GM12892 (cell line): ENCODE data around the gene IL10.

Experiments used
- POLR2A ChIP-seq: IDR thresholded peaks from 2 replicates; pipeline ENCODE4 v1.6.1; 2011; ENCODE audit warnings: low read depth, low read length, control low read depth
- TAF1 ChIP-seq: IDR thresholded peaks from 2 replicates; pipeline ENCODE4 v1.6.1; 2011; ENCODE audit warnings: low read depth, mild to moderate bottlenecking, control low read depth, low read length, borderline replicate concordance

DNA sequence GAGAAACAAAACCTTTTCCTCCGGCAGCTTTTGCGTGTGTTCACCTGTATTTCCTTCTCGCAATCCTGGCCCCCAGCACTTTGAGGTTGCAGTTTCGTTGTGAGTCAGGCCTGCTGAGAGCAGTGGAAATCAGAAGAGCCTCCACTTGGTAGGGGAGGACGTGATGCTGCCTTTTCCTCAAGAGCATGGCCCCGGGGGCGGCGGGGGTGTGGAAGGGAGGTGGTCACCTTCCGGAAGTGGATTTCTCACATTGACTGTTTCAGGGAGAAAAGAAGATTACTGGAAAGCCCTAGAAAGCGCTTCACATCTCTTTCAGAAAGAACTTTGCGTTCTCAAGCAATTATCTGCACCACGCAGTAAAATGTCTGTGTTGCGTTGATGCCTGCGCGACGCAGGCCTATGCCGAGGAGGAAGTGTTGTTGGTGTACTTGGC, 12.2 kb upstream of the IL10 start:
- no peak; the same call in 1 of the 2 replicates for TF ChIP-seq POLR2A
- no peak for TF ChIP-seq TAF1
